Measurements from ENCODE around the gene CPVL. TPM values are rescaled to one million over a fixed set of nuclear protein-coding genes. Genes with fewer than 3 reads are reported as not detected.
A peak's percentile ranks its signal among the peaks of the same experiment; 100 is the strongest.

CPVL gene
- total RNA-seq, 1 donor from 2014 or later: 22.2 TPM

DNA sequence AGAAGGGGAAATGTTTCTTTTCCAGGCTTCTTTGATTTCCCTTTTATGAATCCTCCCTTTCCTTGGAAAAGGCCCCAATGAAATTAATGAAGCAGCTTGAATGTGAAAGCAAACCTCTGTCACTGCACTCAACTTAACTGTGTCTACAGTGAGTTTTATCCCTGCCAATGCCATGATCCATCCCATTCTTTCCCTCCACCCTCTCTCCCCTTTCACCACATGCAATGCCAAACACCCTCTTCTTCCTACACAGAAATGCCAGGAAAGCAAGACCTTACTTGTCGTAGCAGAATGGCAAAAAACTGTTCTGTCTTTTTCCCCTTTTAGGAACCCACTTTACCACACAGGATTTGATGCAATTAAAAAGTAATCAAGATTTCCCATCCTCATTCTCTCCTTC, 140.9 kb downstream of the CPVL start:
- TF ChIP-seq, protein P1, sequence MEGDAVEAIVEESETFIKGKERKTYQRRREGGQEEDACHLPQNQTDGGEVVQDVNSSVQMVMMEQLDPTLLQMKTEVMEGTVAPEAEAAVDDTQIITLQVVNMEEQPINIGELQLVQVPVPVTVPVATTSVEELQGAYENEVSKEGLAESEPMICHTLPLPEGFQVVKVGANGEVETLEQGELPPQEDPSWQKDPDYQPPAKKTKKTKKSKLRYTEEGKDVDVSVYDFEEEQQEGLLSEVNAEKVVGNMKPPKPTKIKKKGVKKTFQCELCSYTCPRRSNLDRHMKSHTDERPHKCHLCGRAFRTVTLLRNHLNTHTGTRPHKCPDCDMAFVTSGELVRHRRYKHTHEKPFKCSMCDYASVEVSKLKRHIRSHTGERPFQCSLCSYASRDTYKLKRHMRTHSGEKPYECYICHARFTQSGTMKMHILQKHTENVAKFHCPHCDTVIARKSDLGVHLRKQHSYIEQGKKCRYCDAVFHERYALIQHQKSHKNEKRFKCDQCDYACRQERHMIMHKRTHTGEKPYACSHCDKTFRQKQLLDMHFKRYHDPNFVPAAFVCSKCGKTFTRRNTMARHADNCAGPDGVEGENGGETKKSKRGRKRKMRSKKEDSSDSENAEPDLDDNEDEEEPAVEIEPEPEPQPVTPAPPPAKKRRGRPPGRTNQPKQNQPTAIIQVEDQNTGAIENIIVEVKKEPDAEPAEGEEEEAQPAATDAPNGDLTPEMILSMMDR (IDR thresholded peaks at IDR 0.05; ENCODE audit: insufficient read depth, low read depth, low read length): no peak
- no peak overlapping the region for H3K4me3 ChIP-seq (ENCODE audit: insufficient read depth, low read depth, low read length)
- H3K9me3 ChIP-seq (ENCODE audit: insufficient read depth, low read depth, low read length): peaks cover 2% of the 10 kb centered on the region
- Mint-ChIP-seq H3K4me3 (ENCODE audit: unreplicated experiment) (no peak overlapping the region), H3K4me1 (ENCODE audit: low read depth, unreplicated experiment) (peaks cover 3% of the 10 kb centered on the region), H3K36me3 (ENCODE audit: low read depth, unreplicated experiment) (peaks cover 4% of the 10 kb centered on the region), H3K27me3 (ENCODE audit: low read depth, unreplicated experiment) (no peaks in the 10 kb centered on the region), H3K9me3 (ENCODE audit: unreplicated experiment) (peaks cover 12% of the 10 kb centered on the region), H3K27ac (ENCODE audit: unreplicated experiment) (peak overlapping the region; percentile 23)
- no peaks in the 10 kb centered on the region for H3K36me3 ChIP-seq (ENCODE audit: insufficient read depth, low read length)
- H2AFZ ChIP-seq (ENCODE audit: low read depth, low read length): no peak overlapping the region
- no peaks in the 10 kb centered on the region for H3K79me2 ChIP-seq (ENCODE audit: insufficient read depth, low read length)
- no peak overlapping the region for H3K4me2 ChIP-seq (ENCODE audit: low read length)
- H3K27ac ChIP-seq (ENCODE audit: low read depth, low read length): no peak overlapping the region
- no peaks in the 10 kb centered on the region for H4K20me1 ChIP-seq (ENCODE audit: insufficient read depth, low read length)
- peaks cover 8% of the 10 kb centered on the region for H3K27me3 ChIP-seq (ENCODE audit: insufficient read depth, low read length)
- FAIRE-seq (no peak), DNase-seq (ENCODE audit: low read depth) (no peak)
- no peak overlapping the region for H3K9ac ChIP-seq (ENCODE audit: low read length)
- H3K4me1 ChIP-seq (ENCODE audit: insufficient read depth, low read length): no peaks in the 10 kb centered on the region

GRCh38 chr7:29003703-29004102, 142.6 kb downstream of the CPVL start:
- no peak overlapping the region for H3K27ac ChIP-seq (ENCODE audit: low read depth, low read length)
- H3K9ac ChIP-seq (ENCODE audit: low read length): no peak overlapping the region
- H3K36me3 Mint-ChIP-seq (ENCODE audit: low read depth, unreplicated experiment): peaks cover 4% of the 10 kb centered on the region
- H3K36me3 ChIP-seq (ENCODE audit: insufficient read depth, low read length): no peaks in the 10 kb centered on the region
- H3K27me3 ChIP-seq (ENCODE audit: insufficient read depth, low read length): peaks cover 9% of the 10 kb centered on the region
- no peaks in the 10 kb centered on the region for H3K79me2 ChIP-seq (ENCODE audit: insufficient read depth, low read length)
- no peaks in the 10 kb centered on the region for H3K4me1 ChIP-seq (ENCODE audit: insufficient read depth, low read length)
- DNase-seq (ENCODE audit: low read depth) (no peak), FAIRE-seq (no peak)
- H3K4me3 Mint-ChIP-seq (ENCODE audit: unreplicated experiment): no peak overlapping the region
- peaks cover 11% of the 10 kb centered on the region for H3K9me3 Mint-ChIP-seq (ENCODE audit: unreplicated experiment)
- H3K4me2 ChIP-seq (ENCODE audit: low read length): no peak overlapping the region
- H3K4me1 Mint-ChIP-seq (ENCODE audit: low read depth, unreplicated experiment): peaks cover 3% of the 10 kb centered on the region
- H3K27me3 Mint-ChIP-seq (ENCODE audit: low read depth, unreplicated experiment): no peaks in the 10 kb centered on the region
- no peaks in the 10 kb centered on the region for H3K9me3 ChIP-seq (ENCODE audit: insufficient read depth, low read depth, low read length)
- TF ChIP-seq, protein P1 (IDR thresholded peaks at IDR 0.05; ENCODE audit: insufficient read depth, low read depth, low read length): no peak
- TF ChIP-seq EZH2 (IDR thresholded peaks at IDR 0.05; ENCODE audit: insufficient read depth, low read length): no peak
- H3K27ac Mint-ChIP-seq (ENCODE audit: unreplicated experiment): no peak overlapping the region
- no peak overlapping the region for H2AFZ ChIP-seq (ENCODE audit: low read depth, low read length)
- H4K20me1 ChIP-seq (ENCODE audit: insufficient read depth, low read length): no peaks in the 10 kb centered on the region
- no peak overlapping the region for H3K4me3 ChIP-seq (ENCODE audit: insufficient read depth, low read depth, low read length)

DNA sequence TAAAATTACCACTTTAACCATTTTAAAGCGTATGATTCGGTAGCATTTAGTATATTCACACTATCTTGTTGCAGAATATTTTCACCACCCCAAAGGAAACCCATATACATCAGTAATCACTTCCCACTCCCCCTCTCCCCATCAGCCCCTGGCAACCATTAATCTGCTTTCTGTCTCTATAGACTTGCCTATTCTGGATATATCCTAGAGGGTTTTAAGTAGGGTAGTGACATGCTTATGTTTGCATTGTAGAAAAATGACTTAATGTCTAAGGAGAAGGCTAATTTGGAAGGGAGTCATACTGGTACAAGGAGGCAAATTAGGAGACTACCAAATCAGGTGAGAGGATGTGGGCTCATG, 145.6 kb downstream of the CPVL start:
- no peak overlapping the region for H3K4me3 ChIP-seq (ENCODE audit: insufficient read depth, low read depth, low read length)
- no peaks in the 10 kb centered on the region for H3K4me1 ChIP-seq (ENCODE audit: insufficient read depth, low read length)
- Mint-ChIP-seq H3K4me1 (ENCODE audit: low read depth, unreplicated experiment) (peaks cover 3% of the 10 kb centered on the region), H3K27ac (ENCODE audit: unreplicated experiment) (no peak overlapping the region), H3K9me3 (ENCODE audit: unreplicated experiment) (peaks cover 2% of the 10 kb centered on the region), H3K36me3 (ENCODE audit: low read depth, unreplicated experiment) (peaks cover 2% of the 10 kb centered on the region), H3K27me3 (ENCODE audit: low read depth, unreplicated experiment) (no peaks in the 10 kb centered on the region), H3K4me3 (ENCODE audit: unreplicated experiment) (no peak overlapping the region)
- H2AFZ ChIP-seq (ENCODE audit: low read depth, low read length): no peak overlapping the region
- no peaks in the 10 kb centered on the region for H3K9me3 ChIP-seq (ENCODE audit: insufficient read depth, low read depth, low read length)
- H3K27me3 ChIP-seq (ENCODE audit: insufficient read depth, low read length): peaks cover 9% of the 10 kb centered on the region
- no peak overlapping the region for H3K27ac ChIP-seq (ENCODE audit: low read depth, low read length)
- no peaks in the 10 kb centered on the region for H3K79me2 ChIP-seq (ENCODE audit: insufficient read depth, low read length)
- DNase-seq (ENCODE audit: low read depth) (no peak), FAIRE-seq (no peak)
- no peaks in the 10 kb centered on the region for H3K36me3 ChIP-seq (ENCODE audit: insufficient read depth, low read length)
- no peak overlapping the region for H3K9ac ChIP-seq (ENCODE audit: low read length)
- no peak overlapping the region for H3K4me2 ChIP-seq (ENCODE audit: low read length)
- no peaks in the 10 kb centered on the region for H4K20me1 ChIP-seq (ENCODE audit: insufficient read depth, low read length)
- TF ChIP-seq, protein P1 (IDR thresholded peaks at IDR 0.05; ENCODE audit: insufficient read depth, low read depth, low read length): no peak
- TF ChIP-seq EZH2 (IDR thresholded peaks at IDR 0.05; ENCODE audit: insufficient read depth, low read length): no peak
